ENCODE results near the gene P2RX2. TPM values are rescaled to one million over a fixed set of nuclear protein-coding genes. Genes with fewer than 3 reads are reported as not detected.

The P2RX2 gene
- total and polyA plus RNA-seq, 3 donors from 2014 or later = 2.2 to 3.0 (median 2.7) TPM

- Histone ChIP-seq H3K27ac (no peak overlapping the region), H3K36me3 (ENCODE audit: low read depth, missing control alignments) (no peaks in the 10 kb centered on the region), H3K9me3 (no peaks in the 10 kb centered on the region), H3K27me3 (no peaks in the 10 kb centered on the region), H3K4me1 (no peaks in the 10 kb centered on the region), H3K4me3 (no peak overlapping the region)
- TF ChIP-seq CTCF (IDR thresholded peaks at IDR 0.05) (no peak), POLR2A (IDR thresholded peaks at IDR 0.05) (no peak)
- intact Hi-C loops (cut with DNase I; ENCODE audit: low total_unique reads) = no loop called here
- 92 to 95% methylated on average over 19 to 24 of the region's 24 CpGs for WGBS, 2 donors
- DNase-seq = no peak
Observed at GRCh38 chr12:132648616-132649225, 30.1 kb downstream of the P2RX2 start.

- 93 to 98% methylated on average over 7 to 26 of the region's 27 CpGs for WGBS, 2 donors
- Histone ChIP-seq H3K4me3 (no peak overlapping the region), H3K9me3 (no peaks in the 10 kb centered on the region), H3K36me3 (ENCODE audit: low read depth, missing control alignments) (no peaks in the 10 kb centered on the region), H3K4me1 (no peaks in the 10 kb centered on the region), H3K27ac (no peak overlapping the region), H3K27me3 (no peaks in the 10 kb centered on the region)
- no peak for DNase-seq
- TF ChIP-seq CTCF (IDR thresholded peaks at IDR 0.05) (no peak), POLR2A (IDR thresholded peaks at IDR 0.05) (no peak)
- intact Hi-C loops (cut with DNase I; ENCODE audit: low total_unique reads) = no loop called here
Observed at GRCh38 chr12:132649226-132649945, 30.8 kb downstream of the P2RX2 start.

GRCh38 chr12:132651444-132652100 lies 33.0 kb downstream of the P2RX2 start:
- intact Hi-C loops (cut with DNase I; ENCODE audit: low total_unique reads) = no loop called here
- TF ChIP-seq CTCF (IDR thresholded peaks at IDR 0.05) = no peak
- no peak for TF ChIP-seq POLR2A (IDR thresholded peaks at IDR 0.05)
- no peak for DNase-seq
- Histone ChIP-seq H3K27ac (no peak overlapping the region), H3K36me3 (ENCODE audit: low read depth, missing control alignments) (no peaks in the 10 kb centered on the region), H3K9me3 (no peaks in the 10 kb centered on the region), H3K27me3 (no peaks in the 10 kb centered on the region), H3K4me3 (no peak overlapping the region), H3K4me1 (no peaks in the 10 kb centered on the region)
- WGBS, 2 donors = 82 to 86% methylated on average over 9 of the region's 9 CpGs

GRCh38 chr12:132653567-132654290 lies 35.2 kb downstream of the P2RX2 start:
- Histone ChIP-seq H3K4me3 (no peak overlapping the region), H3K27ac (no peak overlapping the region), H3K9me3 (no peaks in the 10 kb centered on the region), H3K27me3 (no peaks in the 10 kb centered on the region), H3K4me1 (no peaks in the 10 kb centered on the region), H3K36me3 (ENCODE audit: low read depth, missing control alignments) (no peaks in the 10 kb centered on the region)
- DNase-seq = no peak
- 90 to 93% methylated on average over 7 of the region's 7 CpGs for WGBS, 2 donors
- intact Hi-C loops (cut with DNase I; ENCODE audit: low total_unique reads) = no loop called here
- TF ChIP-seq CTCF (IDR thresholded peaks at IDR 0.05) = no peak
